GM21825 (cell line): ENCODE data around the gene HMGXB3.
"Not testable (repeated sequence)": the region's sequence is repeated elsewhere in the genome, so short reads cannot be mapped to it uniquely, and the experiment has no call there.

Experiments
- ATAC-seq: cut with Tn5 transposase; IDR thresholded peaks from one replicate; pipeline ENCODE4 v1.9.1; 2021; ENCODE audit warnings: mild to moderate bottlenecking, moderate library complexity; ENCODE audit not compliant: unreplicated experiment

Gene HMGXB3

DNA sequence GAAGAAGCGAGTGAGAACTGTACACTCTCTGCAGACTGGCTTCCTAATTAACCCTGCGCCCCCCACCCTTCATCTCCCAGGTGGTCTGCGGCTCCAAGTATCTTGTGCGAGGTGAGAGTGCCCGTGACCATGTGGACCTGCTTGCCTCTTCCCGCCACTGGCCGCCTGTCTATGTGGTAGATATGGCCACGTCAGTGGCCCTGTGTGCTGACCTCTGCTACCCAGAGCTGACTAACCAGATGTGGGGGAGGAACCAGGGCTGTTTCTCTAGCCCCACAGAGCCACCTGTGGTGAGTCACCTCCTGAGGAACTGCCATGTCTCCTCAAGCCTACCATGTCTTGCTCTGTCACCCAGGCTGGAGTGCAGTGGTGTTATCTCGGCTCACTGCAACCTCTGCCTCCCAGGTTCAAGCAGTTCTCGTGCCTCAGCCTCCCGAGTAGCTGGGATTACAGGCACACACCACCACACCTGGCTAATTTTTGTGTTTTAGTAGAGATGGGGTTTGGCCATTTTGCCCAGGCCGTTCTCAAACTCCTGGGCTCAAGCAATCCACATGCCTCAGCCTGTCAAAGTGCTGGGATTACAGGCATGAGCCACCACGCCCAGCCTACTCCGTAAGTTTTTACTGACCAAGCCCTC is 49.8 kb downstream of the HMGXB3 start:
- not testable (repeated sequence) for ATAC-seq

DNA sequence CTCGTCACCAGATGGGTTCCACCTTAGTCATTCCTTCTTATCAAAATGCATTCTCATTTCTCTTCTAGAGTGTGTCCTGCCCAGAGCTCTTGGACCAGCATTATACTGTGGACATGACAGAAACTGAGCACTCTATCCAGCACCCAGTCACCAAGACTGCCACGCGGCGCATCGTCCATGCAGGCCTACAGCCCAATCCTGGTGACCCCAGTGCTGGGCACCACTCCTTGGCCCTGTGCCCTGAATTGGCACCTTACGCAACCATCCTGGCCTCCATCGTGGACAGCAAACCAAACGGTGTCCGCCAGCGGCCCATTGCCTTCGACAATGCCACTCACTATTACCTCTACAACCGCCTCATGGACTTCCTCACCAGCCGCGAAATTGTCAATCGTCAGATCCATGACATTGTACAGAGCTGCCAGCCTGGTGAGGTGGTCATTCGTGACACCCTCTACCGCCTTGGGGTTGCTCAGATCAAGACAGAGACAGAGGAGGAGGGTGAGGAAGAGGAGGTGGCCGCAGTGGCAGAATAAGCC is 51.2 kb downstream of the HMGXB3 start:
- no peak for ATAC-seq

DNA sequence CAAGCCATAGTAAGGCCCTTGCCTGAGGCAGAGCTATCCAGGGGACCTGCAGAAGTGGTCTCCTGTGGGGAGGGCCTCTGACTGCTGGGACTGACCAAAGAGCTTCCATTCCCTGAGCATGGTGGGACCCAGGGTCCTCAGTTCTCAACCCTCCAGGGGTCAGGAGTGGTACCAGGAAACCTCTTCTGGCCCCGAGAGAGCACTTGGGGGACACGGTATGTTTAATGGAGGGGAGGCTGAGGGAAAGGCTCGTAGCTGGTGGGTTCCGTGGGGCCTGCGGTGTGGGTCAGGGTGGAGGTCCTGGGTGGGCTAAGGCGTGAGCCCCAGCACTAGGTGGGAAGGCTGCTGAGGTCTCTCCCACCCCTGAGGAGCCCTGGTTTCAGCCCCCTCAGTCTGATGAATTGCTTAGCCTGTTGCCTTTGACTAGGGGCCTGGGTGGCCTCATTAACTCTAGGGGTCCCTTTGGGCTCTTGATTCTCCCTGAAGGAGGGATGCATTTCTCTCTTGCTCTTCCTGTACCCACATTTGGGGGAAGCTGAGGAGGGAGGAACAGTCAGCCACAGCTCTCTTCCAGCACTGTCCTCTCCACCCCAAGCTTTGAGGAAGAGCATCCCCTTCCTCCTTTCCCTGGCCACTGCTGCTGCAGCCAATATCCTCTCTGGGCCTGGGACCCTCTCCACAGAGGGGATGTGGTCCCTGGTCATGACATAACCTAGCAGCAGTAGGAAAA is 51.9 kb downstream of the HMGXB3 start:
- ATAC-seq, result no peak

DNA sequence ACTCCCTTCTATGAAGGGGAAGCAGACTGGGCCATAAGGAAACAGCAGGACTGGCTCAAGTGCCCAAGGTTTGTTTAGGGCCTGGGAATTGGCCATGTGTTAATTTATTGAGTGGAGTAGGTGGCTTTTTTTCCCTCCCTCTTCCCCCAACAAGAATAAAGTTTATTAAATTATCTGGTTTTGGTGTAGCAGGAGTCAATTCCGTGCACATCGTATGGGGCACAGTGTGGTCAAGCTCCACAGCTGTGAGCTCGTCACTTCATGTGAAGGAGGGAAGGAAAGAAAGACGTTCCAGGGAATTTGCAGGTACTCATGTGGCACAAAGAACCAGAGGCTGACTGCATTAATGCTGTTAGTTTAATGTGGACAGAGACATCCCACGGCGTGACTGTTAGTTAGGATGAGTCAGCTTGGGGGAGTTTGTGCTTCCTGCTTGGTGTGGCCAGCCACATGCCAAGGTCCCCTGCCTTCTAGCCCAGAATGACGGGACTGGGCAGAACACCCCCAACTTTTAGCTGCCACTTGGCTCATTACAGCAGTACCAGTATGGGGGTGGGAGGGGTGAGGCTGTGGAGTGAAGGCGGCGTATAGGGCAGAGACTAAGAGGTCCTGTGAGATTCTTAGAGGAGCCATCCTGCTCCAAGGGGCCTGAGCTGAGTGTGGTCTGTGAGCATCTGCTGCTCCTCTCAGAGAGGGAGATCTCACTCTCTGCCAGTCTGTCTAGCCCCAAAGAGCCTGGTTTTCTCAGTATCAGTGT is 52.6 kb downstream of the HMGXB3 start:
- no peak for ATAC-seq

DNA sequence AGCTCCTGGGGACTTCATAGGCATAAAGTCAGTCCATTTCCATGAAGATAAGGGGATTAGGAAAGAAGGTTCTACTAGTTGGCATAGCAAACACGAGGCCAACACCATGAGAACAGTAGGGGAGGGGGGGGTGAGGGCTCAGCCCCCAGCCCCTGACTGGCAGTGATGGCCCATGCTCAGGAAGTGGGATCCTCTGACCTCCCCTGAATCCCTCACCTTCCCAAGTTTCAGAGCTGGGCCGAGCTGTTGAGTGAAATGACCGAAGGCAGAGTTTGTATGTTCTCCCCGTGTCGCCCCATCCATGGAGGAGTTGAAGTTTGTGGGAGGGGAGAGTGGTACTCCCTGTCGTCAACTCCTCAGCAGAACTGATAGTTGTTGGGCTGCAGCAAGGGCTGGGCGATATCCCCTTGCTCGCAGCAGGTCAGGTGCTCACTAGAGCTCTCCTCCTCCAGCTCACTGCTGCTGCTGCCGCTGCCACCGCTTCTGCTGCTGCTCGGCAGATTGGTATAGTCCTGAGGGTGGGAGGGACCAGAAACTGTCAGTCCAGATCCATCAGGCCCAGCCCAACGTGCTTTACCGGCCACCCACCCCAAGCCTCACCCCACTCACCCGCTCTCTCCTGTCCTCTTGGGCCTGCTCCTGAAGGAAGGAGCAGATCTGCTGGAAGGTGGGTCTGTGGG is 53.3 kb downstream of the HMGXB3 start:
- ATAC-seq, result no peak

DNA sequence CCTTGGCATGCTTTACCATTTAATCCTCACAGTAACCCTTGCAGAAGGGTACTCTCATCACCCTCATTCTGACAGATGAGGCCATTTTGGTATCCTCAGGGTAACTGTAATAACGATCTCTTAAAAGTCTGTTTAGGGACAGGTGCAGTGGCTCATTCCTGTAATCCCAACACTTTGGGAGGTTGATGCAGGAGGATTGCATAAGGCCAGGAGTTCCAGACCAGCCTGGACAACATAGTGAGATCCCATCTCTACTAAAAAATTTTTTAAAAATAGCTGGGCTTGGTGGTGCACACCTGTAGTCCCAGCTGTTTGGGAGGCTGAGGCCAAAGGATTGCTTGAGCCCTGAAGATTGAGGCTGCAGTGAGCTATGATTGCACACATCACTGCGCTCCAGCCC is 54.0 kb downstream of the HMGXB3 start:
- no peak for ATAC-seq

DNA sequence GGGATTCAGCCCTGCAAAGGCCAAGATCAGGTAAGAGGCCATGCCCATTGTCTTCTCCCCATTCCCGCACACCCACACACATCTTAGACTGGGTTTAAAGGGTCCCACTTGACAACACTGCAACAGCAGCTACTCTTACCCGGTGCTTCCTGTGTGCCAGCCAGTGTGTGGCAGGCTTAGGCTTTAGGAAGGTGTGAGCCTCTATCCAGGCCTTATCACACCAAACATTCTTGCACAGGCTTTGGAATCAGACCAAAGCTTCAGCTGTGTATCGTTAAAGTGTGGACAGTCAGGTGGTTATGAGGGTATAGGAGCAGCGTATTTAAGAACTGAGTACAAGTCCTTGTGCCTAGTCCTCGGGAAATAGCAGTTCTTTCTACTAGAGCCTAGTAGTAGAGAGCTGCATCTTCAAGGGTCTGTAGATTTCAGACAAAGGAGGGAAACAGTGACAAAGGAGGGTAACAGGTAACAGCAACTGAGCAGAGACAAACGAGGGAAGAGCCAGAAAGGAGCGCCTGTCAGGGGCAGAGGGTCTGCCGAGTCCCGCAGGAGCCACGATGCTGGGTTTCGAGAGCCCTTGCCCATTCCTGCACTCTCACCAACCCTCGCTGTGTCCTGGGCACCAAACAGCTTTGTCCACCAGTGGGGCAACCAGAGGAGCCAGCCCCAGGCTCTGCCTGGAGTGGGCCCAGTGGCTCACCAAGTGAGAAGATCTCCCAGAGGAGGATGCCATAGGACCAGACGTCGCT is 55.0 kb downstream of the HMGXB3 start:
- no peak for ATAC-seq

DNA sequence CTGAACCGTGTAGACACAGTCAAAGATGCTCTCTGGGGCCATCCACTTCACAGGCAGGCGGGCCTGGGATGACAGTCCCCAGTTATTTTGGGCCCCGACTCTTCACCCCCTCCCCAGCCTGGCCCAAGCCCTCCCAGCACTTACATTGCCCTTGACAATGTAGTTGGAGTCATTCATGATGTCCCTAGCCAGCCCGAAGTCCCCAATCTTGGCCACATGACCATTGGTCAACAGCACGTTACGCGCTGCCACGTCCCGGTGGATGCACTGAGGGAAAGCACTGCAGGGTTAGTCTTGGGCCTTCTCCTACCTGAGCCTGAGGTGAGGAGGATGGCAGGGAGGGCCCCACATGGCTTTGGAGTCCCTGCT is 55.5 kb downstream of the HMGXB3 start:
- ATAC-seq, result no peak

DNA sequence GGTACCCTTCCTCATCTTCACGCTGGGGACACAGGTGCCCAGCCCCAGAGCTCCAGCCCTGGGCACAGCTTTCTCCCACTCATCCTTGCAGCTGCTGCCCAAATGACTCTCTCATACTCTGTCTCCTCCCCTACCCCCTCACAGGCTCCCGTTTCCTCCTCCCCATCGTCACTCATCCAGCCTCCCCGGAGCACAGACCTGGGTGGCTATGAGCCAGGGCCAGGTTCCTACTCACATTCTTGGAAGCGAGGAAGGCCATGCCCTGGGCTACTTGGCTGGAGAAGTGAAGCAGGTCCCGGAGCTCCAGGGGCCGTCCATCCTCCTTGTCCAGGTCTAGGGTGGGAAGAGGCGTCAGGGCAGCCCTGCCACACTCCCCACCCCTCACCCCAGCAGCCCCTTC is 56.5 kb downstream of the HMGXB3 start:
- no peak for ATAC-seq

DNA sequence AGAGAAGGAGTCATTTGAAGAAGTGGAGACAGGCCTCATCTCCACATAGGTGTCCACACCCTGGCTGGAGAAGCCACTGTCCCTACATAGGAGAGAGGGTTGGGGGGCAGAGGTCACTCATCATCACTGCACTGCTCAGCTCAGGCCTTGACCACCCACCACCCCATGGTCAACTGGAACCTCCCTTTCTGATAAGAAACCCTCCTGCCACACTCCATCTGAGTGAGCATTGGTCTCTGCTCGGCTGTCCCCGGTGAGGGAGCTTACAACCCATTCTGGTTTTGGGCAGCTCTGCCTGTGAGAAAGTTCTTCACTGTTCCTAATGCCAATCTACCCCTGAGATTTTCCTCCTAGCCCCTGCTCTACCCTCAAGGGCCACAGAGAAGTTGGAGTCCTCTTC is 57.0 kb downstream of the HMGXB3 start:
- no peak for ATAC-seq

DNA sequence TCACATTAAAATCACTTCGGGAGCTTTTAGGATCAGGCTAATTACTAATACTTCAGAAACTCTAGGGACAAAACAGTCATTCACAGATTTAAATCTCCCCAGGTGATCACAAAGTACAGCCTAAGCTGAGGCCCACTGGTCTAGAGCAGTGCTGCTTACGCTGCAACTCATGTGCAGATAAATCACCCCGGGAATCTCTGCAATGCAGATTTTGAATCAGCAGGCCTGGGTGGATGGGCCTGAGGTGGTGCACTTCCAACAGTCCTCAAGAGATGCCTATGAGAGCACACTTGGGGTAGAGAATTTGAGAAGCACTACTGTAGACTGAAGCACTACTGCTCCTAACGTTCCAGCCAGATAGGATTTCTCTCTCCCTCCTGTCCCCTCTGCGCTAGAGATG is 57.5 kb downstream of the HMGXB3 start:
- no peak for ATAC-seq

DNA sequence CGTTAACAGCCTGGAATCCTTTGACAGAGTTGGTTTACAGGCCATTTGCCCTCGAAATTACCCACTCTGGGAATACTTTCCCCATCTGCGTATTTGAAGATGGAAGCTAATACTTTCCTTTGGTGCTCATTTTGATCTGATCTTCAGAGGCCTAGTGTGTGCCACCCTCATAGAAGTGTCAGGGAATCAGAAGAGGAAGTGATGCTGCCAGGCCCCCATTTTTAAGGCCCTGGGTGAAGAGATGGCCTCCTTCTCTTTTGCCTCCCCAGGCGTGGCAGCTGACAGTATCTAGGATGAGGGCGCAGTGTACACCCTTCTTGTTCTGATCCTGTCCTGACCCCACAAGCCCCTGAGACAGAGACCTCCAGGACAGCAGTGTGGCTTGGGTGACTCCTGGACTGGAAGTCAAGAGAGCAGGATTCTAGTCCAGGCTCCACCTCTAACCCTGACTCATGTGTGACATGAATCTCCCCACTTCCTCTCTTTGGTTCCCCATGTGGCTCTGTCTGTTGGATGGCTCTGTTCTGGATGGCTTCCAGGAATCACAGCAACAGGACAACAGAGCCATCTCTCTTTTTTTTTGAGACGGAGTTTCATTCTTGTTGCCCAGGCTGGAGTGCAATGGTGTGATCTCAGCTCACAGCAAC is 58.1 kb downstream of the HMGXB3 start:
- ATAC-seq, result no peak

DNA sequence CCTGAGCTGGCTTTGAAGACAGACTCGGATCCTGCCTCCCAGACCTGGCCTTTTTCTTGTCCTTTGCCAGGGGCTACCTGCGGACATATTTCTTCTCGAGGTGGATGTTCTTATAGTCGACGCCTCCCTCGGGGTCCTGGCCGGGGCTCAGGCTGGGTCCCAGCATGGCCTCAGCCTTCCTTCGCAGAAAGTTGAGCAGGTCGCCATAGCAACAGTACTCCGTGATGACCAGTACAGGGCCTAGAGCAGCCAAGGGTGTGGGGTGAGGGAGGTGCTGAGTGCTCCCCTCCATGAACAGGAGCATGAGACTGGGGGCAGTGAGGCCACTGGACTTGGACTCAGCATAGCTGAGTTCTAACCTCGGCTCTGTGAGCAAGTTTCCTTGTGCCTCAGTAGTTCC is 59.1 kb downstream of the HMGXB3 start:
- ATAC-seq, result no peak

DNA sequence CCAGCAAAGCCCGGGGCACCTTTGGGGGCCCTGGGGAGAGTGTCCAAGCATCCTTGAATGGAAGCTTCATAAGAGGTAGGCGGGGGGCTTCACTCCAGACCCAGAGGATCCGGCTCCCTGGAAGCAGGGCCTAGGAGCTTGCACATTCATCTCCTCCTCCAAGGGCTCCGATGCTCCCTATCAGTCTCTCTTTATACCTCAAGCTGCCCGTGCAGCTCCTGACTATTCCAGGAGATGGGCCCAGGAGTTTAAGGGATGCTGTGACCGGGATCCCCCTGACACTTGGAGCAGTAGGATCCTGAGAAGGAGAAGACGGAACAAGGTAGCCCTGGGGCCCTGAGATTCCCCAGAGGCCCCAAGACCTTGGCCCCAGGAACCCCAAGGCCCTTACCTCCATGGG is 59.9 kb downstream of the HMGXB3 start:
- no peak for ATAC-seq

DNA sequence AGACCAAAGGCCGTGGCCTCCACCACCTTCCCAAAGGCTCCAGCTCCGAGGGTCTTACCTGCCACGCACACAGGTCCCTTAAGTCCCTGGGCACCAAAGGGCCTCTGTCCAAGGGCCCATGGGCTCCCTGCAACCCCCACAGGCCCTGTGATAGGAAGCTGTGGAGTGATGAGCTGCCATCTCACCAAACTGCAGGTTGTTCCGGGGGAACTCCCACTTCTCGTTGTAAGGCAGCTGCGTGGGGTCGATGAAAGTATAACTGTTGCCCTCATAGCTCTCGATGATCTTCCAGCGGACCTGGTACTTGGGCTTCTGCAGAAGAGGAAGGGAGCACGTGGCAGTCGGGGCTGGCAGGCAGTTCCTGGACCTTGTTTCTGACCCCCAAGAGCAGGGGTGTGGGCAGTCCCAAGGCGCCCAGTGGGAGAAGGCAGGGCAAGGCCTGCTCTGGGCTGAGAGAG is 61.0 kb downstream of the HMGXB3 start:
- ATAC-seq, result no peak

DNA sequence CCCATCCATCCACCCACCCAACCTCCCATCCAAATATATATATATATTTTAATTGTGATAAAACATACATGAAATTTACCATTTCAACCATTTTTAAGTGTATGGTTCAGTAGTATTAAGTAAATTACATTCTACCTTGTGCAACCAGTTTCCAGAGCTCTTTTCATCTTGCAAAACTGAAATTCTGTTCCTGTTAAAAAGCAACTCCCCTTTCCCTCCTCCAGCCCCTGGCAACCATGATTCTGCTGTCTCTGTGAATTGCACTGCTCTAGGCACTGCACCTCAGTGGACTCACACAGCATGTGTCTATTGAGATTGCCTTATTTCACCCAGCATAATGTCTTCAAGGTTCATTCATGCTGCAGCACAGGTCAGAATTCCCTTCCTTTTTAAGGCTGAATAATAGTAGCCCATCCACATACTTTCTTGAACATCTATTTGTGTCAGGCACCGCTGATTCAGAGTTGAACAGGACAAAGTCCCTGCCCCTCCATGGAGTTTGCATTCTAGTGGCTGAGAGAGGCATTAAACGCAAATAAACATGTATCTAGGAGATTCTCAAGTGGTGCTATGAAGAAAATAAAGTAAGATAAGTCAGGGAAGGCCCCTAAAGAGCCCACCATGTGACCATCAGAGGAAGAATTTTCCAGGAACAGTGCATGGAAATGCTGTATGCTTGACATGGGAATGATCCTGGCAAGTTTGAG is 61.8 kb downstream of the HMGXB3 start:
- ATAC-seq, result no peak

DNA sequence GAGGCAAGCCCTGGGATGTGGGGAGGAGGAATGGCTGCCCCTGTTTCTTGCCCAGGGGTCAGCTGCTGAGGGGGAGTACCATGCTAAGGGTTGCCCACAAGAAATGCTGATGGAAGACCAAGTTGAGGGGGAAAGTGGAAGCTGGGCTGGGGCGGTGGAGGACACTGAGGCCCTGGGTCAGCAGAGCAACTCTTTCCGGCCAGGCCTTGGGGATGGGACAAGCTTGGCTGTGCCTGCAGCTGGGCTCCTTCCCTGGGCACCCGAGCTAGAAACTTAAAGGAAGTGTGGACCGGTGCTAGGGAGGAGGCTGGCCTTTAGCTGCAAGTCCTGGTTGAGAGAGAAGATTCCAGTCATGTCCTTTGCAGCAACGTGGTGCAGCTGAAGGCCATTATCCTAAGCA is 63.1 kb downstream of the HMGXB3 start:
- ATAC-seq, result no peak

DNA sequence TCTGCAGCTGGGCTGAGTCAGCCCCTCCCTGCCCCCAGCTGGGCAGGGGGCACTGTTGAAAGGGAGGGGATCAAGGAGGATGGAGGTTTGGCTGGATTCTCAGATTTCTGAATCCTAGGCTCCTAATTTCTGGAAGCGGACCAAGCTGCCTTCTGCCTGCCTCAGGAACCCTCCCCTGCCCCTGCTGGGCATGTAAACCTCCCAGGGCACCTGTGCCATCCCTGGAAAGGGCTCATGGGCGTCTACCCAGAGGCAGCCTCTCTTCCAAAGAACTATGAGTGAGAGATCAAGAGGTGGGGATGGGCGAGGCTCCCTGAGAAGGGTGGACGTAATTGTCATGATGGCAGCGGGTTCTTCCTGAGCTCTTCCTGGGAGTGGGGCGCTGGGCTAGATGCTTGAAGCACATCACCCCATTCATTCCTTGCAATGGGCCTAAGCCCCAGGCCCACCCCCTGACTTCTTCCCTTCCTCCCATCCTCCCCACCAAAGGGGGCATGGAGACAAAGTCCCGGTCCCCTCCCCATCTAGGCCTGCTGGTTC is 64.2 kb downstream of the HMGXB3 start:
- ATAC-seq, result no peak

DNA sequence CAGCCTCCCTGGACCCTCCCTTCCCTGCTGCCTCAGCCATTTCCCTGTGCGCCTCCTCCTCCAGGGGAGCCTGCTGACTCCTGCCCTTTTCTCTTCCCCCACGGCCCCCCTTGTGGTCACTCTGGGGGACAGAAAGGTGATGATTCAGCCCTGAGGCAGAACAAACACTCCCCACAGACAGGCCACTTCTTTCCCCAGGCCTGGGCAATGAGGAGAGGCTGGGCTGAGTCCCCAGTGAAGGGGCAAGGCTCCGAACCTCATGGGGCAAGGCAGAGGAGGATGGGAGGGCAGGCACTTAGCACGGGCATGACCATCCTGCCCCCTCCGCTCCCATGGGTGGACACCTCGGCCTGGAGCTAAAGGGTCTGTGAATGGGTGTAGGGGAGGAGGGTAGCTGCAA is 64.8 kb downstream of the HMGXB3 start:
- ATAC-seq, result no peak
